Endothelial cell of umbilical vein (primary cell): ENCODE measurements around the gene PRDM1.
A peak's percentile ranks its signal among the peaks of the same experiment; 100 is the strongest.

Source experiments
- CTCF ChIP-seq, 2 donors: IDR thresholded peaks; 1 replicate in 1 of 2; 2 replicates in 1 of 2; pipeline ENCODE4 v1.5.1; 2011; ENCODE audit warnings: low read length in 2 of 2, mild to moderate bottlenecking in 2 of 2, moderate library complexity in 2 of 2, control low read depth in 1 of 2, inconsistent platforms in 1 of 2, low read depth in 1 of 2; ENCODE audit not compliant: insufficient read depth in 1 of 2; ENCODE audit errors: extremely low read depth in 1 of 2
- EZH2 ChIP-seq: IDR thresholded peaks from 2 replicates; pipeline ENCODE4 v1.6.1; 2012; ENCODE audit warnings: borderline replicate concordance, low read depth, mild to moderate bottlenecking, moderate library complexity, low read length, inconsistent platforms; ENCODE audit not compliant: severe bottlenecking
- GATA2 ChIP-seq: IDR thresholded peaks from 2 replicates; pipeline ENCODE4 v1.7.0; 2011; ENCODE audit warnings: low read depth, mild to moderate bottlenecking, moderate library complexity, mixed read lengths, low read length; ENCODE audit not compliant: insufficient read length, insufficient read depth
- MYC ChIP-seq: IDR thresholded peaks from one replicate; pipeline ENCODE4 v1.6.1; 2011; ENCODE audit warnings: mild to moderate bottlenecking, low read depth, low read length
- POLR2A ChIP-seq: IDR thresholded peaks from 2 replicates; pipeline ENCODE4 v1.6.1; 2012; ENCODE audit warnings: low read depth, mild to moderate bottlenecking, control low read depth, low read length
- POLR2AphosphoS5 ChIP-seq: IDR thresholded peaks from 2 replicates; pipeline ENCODE4 v1.6.1; 2012; ENCODE audit warnings: low read depth, mild to moderate bottlenecking, control low read depth, low read length, moderate library complexity; ENCODE audit not compliant: insufficient read depth
- TF ChIP-seq, protein P1 (sequence below): IDR thresholded peaks from 2 replicates; pipeline ENCODE4 v1.6.1; 2011; ENCODE audit not compliant: insufficient read depth, insufficient read length

GRCh38 chr6:106084106-106084988 lies 1.8 kb upstream of the PRDM1 start:
- TF ChIP-seq CTCF (IDR thresholded peaks at IDR 0.05; ENCODE audit: extremely low read depth in 1 of 2, insufficient read depth in 1 of 2, low read depth in 1 of 2, low read length in 2 of 2) (peak in 1 of 2 donors; percentile 7), POLR2AphosphoS5 (no peak), POLR2A (no peak), EZH2 (no peak), GATA2 (no peak), MYC (no peak)
- TF ChIP-seq, protein P1, sequence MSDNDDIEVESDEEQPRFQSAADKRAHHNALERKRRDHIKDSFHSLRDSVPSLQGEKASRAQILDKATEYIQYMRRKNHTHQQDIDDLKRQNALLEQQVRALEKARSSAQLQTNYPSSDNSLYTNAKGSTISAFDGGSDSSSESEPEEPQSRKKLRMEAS = no peak
